Neural progenitor cell (in vitro differentiated cells): ENCODE measurements around the gene SNX9.
"Not testable (repeated sequence)": the region's sequence is repeated elsewhere in the genome, so short reads cannot be mapped to it uniquely, and the experiment has no call there.

Experiments
- EZH2 ChIP-seq: fragments of 200-600 bp; sonication (generic); IDR thresholded peaks from 2 replicates; pipeline ENCODE4 v1.6.1; 2017; ENCODE audit warnings: antibody characterized with exemption, mild to moderate bottlenecking, moderate library complexity
- EZH2phosphoT487 ChIP-seq: fragments of 200-600 bp; sonication (generic); IDR thresholded peaks from 2 replicates; pipeline ENCODE4 v1.6.1; 2017; ENCODE audit warnings: antibody characterized with exemption
- TF ChIP-seq, protein P1 (sequence below): fragments of 200-600 bp; sonication (generic); IDR thresholded peaks from 2 replicates; pipeline ENCODE4 v1.5.1; 2017; ENCODE audit warnings: antibody characterized with exemption, mild to moderate bottlenecking

DNA sequence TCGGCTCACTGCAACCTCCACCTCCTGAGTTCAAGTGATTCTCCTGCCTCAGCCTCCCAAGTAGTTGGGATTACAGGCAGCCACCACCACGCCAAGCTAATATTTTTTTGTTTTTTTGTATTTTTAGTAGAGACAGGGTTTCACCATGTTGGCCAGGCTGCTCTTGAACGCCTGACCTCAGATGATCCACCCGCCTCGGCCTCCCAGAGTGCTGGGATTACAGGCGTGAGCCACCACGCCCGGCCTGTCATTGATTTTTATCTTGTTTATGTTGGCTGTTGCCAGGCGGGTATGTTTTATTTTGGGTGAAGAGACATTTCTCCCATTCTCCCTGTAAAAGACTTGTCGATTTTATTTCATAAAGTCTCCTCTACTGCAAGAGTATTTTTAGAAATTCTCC lies 32.8 kb downstream of the SNX9 start:
- TF ChIP-seq EZH2, EZH2phosphoT487: not testable (repeated sequence)
- TF ChIP-seq, protein P1, sequence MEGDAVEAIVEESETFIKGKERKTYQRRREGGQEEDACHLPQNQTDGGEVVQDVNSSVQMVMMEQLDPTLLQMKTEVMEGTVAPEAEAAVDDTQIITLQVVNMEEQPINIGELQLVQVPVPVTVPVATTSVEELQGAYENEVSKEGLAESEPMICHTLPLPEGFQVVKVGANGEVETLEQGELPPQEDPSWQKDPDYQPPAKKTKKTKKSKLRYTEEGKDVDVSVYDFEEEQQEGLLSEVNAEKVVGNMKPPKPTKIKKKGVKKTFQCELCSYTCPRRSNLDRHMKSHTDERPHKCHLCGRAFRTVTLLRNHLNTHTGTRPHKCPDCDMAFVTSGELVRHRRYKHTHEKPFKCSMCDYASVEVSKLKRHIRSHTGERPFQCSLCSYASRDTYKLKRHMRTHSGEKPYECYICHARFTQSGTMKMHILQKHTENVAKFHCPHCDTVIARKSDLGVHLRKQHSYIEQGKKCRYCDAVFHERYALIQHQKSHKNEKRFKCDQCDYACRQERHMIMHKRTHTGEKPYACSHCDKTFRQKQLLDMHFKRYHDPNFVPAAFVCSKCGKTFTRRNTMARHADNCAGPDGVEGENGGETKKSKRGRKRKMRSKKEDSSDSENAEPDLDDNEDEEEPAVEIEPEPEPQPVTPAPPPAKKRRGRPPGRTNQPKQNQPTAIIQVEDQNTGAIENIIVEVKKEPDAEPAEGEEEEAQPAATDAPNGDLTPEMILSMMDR = not testable (repeated sequence)
